Measurements from ENCODE around the gene CHST6.

Gene CHST6

DNA sequence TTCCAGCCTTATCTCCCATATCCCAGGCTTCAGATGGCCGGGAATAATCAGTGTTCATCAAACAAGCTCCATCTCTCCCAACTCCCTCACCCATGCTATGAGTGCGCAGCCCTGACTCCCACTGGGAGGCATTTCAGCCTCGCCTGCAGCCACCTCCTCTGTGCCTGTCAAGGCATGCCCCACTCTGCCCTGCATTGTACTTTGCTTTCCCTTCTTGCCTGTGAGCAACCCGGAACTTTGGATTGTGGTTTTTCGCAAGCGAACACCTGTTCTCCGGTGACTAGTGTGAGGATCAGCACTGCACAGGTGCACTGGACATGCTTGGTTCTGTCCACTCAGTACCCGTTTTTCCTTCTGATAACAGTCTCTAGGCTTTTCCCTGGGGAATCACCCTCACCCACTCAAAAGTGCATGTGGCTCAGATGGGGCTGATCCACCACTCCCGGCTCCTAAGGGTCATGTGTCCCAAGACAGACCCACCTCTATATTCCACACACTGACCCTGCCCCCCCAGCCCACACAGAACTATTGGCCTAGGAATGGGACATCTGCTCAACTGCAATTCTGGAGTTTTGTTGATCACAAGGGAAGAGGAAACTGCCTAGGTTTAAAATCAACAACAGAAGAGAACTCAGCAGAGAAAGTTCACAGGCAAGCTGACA is 9.1 kb downstream of the CHST6 start:
- no peak overlapping the region for H3K4me2 ChIP-seq (ENCODE audit: low read length)
- H3K36me3 ChIP-seq (replicated peaks; ENCODE audit: low read depth, low read length): no peaks in the 10 kb centered on the region
- H2AFZ ChIP-seq (ENCODE audit: low read depth, low read length): no peak overlapping the region
- no peaks in the 10 kb centered on the region for H3K9me3 ChIP-seq (ENCODE audit: insufficient read depth, low read length)
- H3K4me3 ChIP-seq (ENCODE audit: low read length): no peak overlapping the region
- H3K27me3 ChIP-seq (ENCODE audit: low read depth, low read length): peaks cover 3% of the 10 kb centered on the region; the same call in 1 of the 2 replicates
- no peaks in the 10 kb centered on the region for H4K20me1 ChIP-seq (ENCODE audit: insufficient read depth, low read length)
- no peaks in the 10 kb centered on the region for H3K4me1 ChIP-seq (ENCODE audit: low read length)
- no peak for TF ChIP-seq EZH2phosphoT487 (IDR thresholded peaks at IDR 0.05; ENCODE audit: low read depth)
- TF ChIP-seq, protein P1, sequence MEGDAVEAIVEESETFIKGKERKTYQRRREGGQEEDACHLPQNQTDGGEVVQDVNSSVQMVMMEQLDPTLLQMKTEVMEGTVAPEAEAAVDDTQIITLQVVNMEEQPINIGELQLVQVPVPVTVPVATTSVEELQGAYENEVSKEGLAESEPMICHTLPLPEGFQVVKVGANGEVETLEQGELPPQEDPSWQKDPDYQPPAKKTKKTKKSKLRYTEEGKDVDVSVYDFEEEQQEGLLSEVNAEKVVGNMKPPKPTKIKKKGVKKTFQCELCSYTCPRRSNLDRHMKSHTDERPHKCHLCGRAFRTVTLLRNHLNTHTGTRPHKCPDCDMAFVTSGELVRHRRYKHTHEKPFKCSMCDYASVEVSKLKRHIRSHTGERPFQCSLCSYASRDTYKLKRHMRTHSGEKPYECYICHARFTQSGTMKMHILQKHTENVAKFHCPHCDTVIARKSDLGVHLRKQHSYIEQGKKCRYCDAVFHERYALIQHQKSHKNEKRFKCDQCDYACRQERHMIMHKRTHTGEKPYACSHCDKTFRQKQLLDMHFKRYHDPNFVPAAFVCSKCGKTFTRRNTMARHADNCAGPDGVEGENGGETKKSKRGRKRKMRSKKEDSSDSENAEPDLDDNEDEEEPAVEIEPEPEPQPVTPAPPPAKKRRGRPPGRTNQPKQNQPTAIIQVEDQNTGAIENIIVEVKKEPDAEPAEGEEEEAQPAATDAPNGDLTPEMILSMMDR (IDR thresholded peaks at IDR 0.05; ENCODE audit: low read depth, low read length): no peak
- no peaks in the 10 kb centered on the region for H3K79me2 ChIP-seq (ENCODE audit: low read length)
- no peak overlapping the region for H3K27ac ChIP-seq (ENCODE audit: low read length)
- H3K9ac ChIP-seq (ENCODE audit: low read length): no peak overlapping the region

DNA sequence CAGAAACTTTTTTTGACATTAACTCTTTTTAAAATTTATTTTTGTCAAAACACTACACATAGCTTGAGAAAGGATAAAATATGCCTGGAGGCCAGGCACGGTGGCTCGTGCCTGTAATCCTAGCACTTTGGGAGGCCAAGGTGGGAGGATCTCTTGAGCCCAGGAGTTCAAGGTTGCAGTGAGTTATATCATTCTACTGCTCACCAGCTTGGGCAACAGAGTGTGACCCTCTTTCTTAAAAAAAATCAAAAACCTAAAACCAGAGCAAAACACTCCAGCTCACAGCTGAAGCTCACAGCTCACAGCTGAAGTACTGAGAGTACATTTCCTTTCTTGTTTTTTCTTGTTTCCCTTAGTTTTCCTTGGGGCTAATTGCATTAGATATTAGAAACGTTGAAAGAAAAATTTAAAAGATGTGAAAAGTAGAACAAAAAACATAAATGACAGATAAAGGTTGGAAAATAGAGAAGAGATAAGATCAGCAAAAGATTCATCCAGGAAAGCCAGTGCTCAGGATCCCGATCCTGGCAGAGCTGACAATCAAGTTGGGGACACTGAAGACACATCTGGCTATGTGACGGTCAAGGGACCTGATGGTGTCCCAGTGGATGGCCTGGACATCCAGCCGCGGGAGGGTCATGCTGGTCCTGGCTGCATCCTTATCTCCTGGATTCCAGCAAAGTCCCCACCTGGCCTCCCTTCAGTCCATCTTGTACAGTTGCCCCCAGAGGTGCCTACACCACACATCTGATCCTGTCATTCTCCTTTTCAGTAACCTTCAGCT is 9.8 kb downstream of the CHST6 start:
- H3K4me1 ChIP-seq (ENCODE audit: low read length): no peaks in the 10 kb centered on the region
- no peak overlapping the region for H3K4me3 ChIP-seq (ENCODE audit: low read length)
- H3K4me2 ChIP-seq (ENCODE audit: low read length): no peak overlapping the region

DNA sequence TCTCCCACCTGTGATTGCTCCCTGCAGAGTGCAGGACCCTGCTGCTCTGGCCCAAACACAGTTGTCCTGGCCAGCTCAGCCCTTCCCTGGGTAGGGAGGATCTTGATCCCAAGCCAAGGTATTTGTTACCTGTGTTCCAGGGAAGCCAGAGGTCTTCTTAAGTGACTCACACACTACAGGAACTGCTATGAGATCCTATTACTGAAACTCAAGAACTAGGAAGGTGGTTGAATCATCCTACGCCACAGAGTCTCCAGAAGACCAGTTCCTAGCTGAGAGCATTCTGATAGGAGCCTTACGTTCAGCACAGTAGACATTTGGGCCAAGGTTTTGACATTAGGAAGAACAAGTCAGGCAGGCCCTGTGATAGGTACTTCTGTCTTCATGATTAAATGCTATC is 12.0 kb downstream of the CHST6 start:
- Histone ChIP-seq H3K27ac (ENCODE audit: low read length) (no peak overlapping the region), H3K36me3 (replicated peaks; ENCODE audit: low read depth, low read length) (no peaks in the 10 kb centered on the region), H2AFZ (ENCODE audit: low read depth, low read length) (no peak overlapping the region), H3K27me3 (ENCODE audit: low read depth, low read length) (peaks cover 3% of the 10 kb centered on the region; the same call in 1 of the 2 replicates), H3K4me2 (ENCODE audit: low read length) (no peak overlapping the region), H3K79me2 (ENCODE audit: low read length) (no peaks in the 10 kb centered on the region), H3K4me3 (ENCODE audit: low read length) (no peak overlapping the region), H3K9ac (ENCODE audit: low read length) (no peak overlapping the region), H4K20me1 (ENCODE audit: insufficient read depth, low read length) (no peaks in the 10 kb centered on the region), H3K4me1 (ENCODE audit: low read length) (peaks cover 4% of the 10 kb centered on the region), H3K9me3 (ENCODE audit: insufficient read depth, low read length) (no peaks in the 10 kb centered on the region)
- TF ChIP-seq EZH2phosphoT487 (IDR thresholded peaks at IDR 0.05; ENCODE audit: low read depth): no peak
- TF ChIP-seq, protein P1 (IDR thresholded peaks at IDR 0.05; ENCODE audit: low read depth, low read length): no peak

More for the DNA sequence above, 9.8 kb downstream of the CHST6 start:
- Histone ChIP-seq H3K79me2 (ENCODE audit: low read length) (no peaks in the 10 kb centered on the region), H3K36me3 (replicated peaks; ENCODE audit: low read depth, low read length) (no peaks in the 10 kb centered on the region), H3K9me3 (ENCODE audit: insufficient read depth, low read length) (no peaks in the 10 kb centered on the region), H4K20me1 (ENCODE audit: insufficient read depth, low read length) (no peaks in the 10 kb centered on the region), H3K27ac (ENCODE audit: low read length) (no peak overlapping the region), H3K27me3 (ENCODE audit: low read depth, low read length) (peaks cover 3% of the 10 kb centered on the region; the same call in 1 of the 2 replicates), H3K9ac (ENCODE audit: low read length) (no peak overlapping the region), H2AFZ (ENCODE audit: low read depth, low read length) (no peak overlapping the region)
- TF ChIP-seq EZH2phosphoT487 (IDR thresholded peaks at IDR 0.05; ENCODE audit: low read depth): no peak
- TF ChIP-seq, protein P1 (IDR thresholded peaks at IDR 0.05; ENCODE audit: low read depth, low read length): no peak

DNA sequence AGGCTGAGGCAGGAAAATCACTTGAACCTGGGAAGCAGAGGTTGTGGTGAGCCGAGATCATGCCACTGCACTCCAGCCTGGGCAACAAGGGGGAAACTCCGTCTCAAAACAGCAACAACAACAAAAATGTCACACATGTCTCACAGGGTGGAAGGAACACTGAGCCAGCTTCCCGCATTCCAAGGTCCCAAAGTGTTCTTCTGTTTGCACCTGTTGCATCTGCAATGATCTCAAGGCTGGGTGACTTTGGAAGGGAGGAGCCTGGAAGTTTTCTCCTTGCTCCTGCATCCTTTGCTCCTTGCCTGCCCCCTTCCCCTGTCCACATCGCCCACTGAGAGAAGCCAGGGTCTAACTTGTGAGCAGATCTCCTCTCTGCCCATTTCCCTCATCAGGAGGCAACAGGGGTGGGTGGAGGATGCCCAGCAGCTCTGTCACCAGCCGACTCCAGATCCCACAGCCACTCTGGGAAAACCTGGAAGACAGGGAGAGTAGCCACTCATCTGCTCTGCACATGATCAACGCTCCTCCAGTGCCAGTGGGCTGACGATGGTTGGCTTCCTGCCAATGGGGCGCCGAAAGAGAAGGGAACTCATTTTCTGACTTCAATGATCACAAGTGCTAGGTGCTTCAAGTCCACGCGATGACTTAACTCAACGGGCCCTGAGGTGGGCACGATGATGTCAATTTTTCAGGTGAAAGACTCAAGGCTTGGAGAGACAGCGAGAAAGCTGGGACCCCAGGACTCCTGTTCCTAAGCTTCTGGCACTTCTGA is 12.6 kb downstream of the CHST6 start:
- Histone ChIP-seq H3K27ac (ENCODE audit: low read length) (no peak overlapping the region), H2AFZ (ENCODE audit: low read depth, low read length) (no peak overlapping the region), H3K4me2 (ENCODE audit: low read length) (no peak overlapping the region), H3K27me3 (ENCODE audit: low read depth, low read length) (peaks cover 3% of the 10 kb centered on the region; the same call in 1 of the 2 replicates), H3K36me3 (replicated peaks; ENCODE audit: low read depth, low read length) (no peaks in the 10 kb centered on the region), H3K4me3 (ENCODE audit: low read length) (no peak overlapping the region), H4K20me1 (ENCODE audit: insufficient read depth, low read length) (no peaks in the 10 kb centered on the region), H3K9ac (ENCODE audit: low read length) (no peak overlapping the region), H3K9me3 (ENCODE audit: insufficient read depth, low read length) (no peaks in the 10 kb centered on the region), H3K79me2 (ENCODE audit: low read length) (no peaks in the 10 kb centered on the region), H3K4me1 (ENCODE audit: low read length) (peaks cover 10% of the 10 kb centered on the region)
- TF ChIP-seq, protein P1 (IDR thresholded peaks at IDR 0.05; ENCODE audit: low read depth, low read length): no peak
- TF ChIP-seq EZH2phosphoT487 (IDR thresholded peaks at IDR 0.05; ENCODE audit: low read depth): no peak

Measured in OCI-LY3 (cell line).